Aorta (tissue), 5 donors: ENCODE measurements around the gene TIRAP. TPM values are rescaled to one million over a fixed set of nuclear protein-coding genes. Genes with fewer than 3 reads are reported as not detected.

Experiments
- ATAC-seq: fragments of 200-7000 bp; cut with Tn5 transposase; one replicate; pipeline ENCODE4 v1.9.1; 2022; ENCODE audit warnings: moderate library complexity; ENCODE audit not compliant: low FRiP score
- DNase-seq, 2 donors: peaks; one replicate each; pipeline ENCODE4 v3.0.0-alpha.2; 2020
- H3K27ac ChIP-seq, 2 donors: one replicate each; pipeline ENCODE4 v1.5.1; 2013; ENCODE audit warnings: low read length in 2 of 2, mild to moderate bottlenecking in 2 of 2, moderate library complexity in 2 of 2, control low read depth in 1 of 2, inconsistent platforms in 1 of 2, low read depth in 1 of 2
- H3K27me3 ChIP-seq, 2 donors: one replicate each; pipeline ENCODE4 v1.6.1; 2013; ENCODE audit warnings: control low read depth in 1 of 2, low read length in 1 of 2, mild to moderate bottlenecking in 1 of 2, moderate library complexity in 1 of 2; ENCODE audit not compliant: insufficient read depth in 2 of 2, control insufficient read depth in 1 of 2
- H3K36me3 ChIP-seq, 2 donors: one replicate each; pipeline ENCODE4 v1.6.1; 2013; ENCODE audit warnings: control low read depth in 1 of 2, low read length in 1 of 2, mild to moderate bottlenecking in 1 of 2; ENCODE audit not compliant: insufficient read depth in 2 of 2, control insufficient read depth in 1 of 2
- H3K4me1 ChIP-seq, 2 donors: one replicate each; pipeline ENCODE4 v1.6.1; 2013; ENCODE audit warnings: low read length in 2 of 2, control low read depth in 1 of 2, mild to moderate bottlenecking in 1 of 2, moderate library complexity in 1 of 2; ENCODE audit not compliant: insufficient read depth in 2 of 2, control insufficient read depth in 1 of 2
- H3K4me3 ChIP-seq, 2 donors: one replicate each; pipeline ENCODE4 v1.5.1; 2013; ENCODE audit warnings: low read length in 2 of 2, control low read depth in 1 of 2, mild to moderate bottlenecking in 1 of 2
- H3K9me3 ChIP-seq: one replicate; pipeline ENCODE4 v1.6.1; 2013; ENCODE audit warnings: mild to moderate bottlenecking, low read length; ENCODE audit not compliant: control insufficient read depth
- WGBS, 2 donors: extraction: QIAGEN DNeasy Blood & Tissue Kit; methylation state at CpG; one replicate each; pipeline ENCODE4 v1.1.7; 2013; 5-methylcytosine and 5-hydroxymethylcytosine counted together
- intact Hi-C, 2 donors: fragments of 100-400 bp; cut with DNase I; formaldehyde crosslinking; loops; one replicate each; pipeline versions ENCODE4 v1.14.2 to v1.15.0; 2022
- polyA plus RNA-seq, 2 donors: library from polyadenylated mRNA; stranded (reverse); fragments of 200-250 nt; gene quantifications; one replicate each; pipeline ENCODE4 v1.2.3, GENCODE V29; 2013
- total RNA-seq, 2 donors: library from RNA; stranded (reverse); fragmentation: NEBNext Ultra II Directional; extraction: Animal tissue kit (Norgen Biotek cat#: 25700); gene quantifications; one replicate each; pipeline ENCODE4 v1.2.1, GENCODE V29; 2021
- donor health status: healthy with polysubstance abuse.
- donor health status: Bipolar disorder and iron deficiency.
- donor health status: DM: no; HTN: no; CAD: no.
- donor health status: DM: no; HTN: no; CAD: no.
- donor health status: DM: yes; HTN: yes; CAD: no.

Gene TIRAP
- total and polyA plus RNA-seq, 4 donors = 4.9 to 17.3 (median 10.1) TPM

GRCh38 chr11:126331286-126331685, 48.4 kb downstream of the TIRAP start:
- no peaks in the 10 kb centered on the region for H3K27me3 ChIP-seq
- H3K4me3 ChIP-seq = no peak overlapping the region
- ATAC-seq = no peak
- peaks cover 0 to 2% of the 10 kb centered on the region in 2 donors for H3K36me3 ChIP-seq
- no peaks in the 10 kb centered on the region for H3K9me3 ChIP-seq
- no peaks in the 10 kb centered on the region for H3K4me1 ChIP-seq
- peak; percentile 21 to 51 for DNase-seq
- intact Hi-C loops = no loop called here
- WGBS, 2 donors = 96 to 97% methylated on average over 13 of the region's 13 CpGs
- H3K27ac ChIP-seq = no peak overlapping the region

DNA sequence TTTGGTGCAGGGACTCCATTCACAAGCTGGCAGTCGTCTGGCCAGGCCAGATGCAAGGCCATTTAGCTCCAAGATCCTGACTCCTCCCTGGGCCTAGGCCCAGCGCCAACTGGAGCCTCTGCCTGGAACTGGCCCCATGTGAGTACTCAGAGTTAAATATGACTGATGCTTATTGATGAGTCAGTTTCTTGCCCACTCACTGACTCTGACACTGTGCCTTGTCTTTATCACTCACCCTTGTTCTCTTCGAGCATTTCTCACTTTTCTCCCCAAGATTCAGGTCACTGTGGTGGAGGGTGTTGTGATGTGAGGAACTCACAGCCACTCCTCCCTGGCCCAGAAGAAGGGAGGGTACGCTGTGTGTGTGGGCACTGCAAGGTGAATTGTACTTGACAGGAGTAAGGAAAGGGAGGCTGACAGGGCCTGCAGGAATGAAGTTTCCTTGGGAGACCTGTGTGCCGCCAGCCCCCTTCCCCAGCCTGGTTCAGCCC, 49.4 kb downstream of the TIRAP start:
- no peaks in the 10 kb centered on the region for H3K4me1 ChIP-seq
- H3K4me3 ChIP-seq = no peak overlapping the region
- intact Hi-C loops = no loop called here
- H3K36me3 ChIP-seq = peaks cover 0 to 2% of the 10 kb centered on the region in 2 donors
- WGBS, 2 donors = 76 to 79% methylated on average over 5 of the region's 5 CpGs
- ATAC-seq (peak; percentile 45), DNase-seq (peak; percentile 71 to 90)
- H3K9me3 ChIP-seq = no peaks in the 10 kb centered on the region
- H3K27ac ChIP-seq = no peak overlapping the region
- no peaks in the 10 kb centered on the region for H3K27me3 ChIP-seq

GRCh38 chr11:126333142-126333541, 50.2 kb downstream of the TIRAP start:
- no peak overlapping the region for H3K27ac ChIP-seq
- H3K36me3 ChIP-seq = peaks cover 0 to 2% of the 10 kb centered on the region in 2 donors
- ATAC-seq = no peak
- H3K9me3 ChIP-seq = no peaks in the 10 kb centered on the region
- peak in 1 of 2 donors; percentile 7 for DNase-seq
- no peak overlapping the region for H3K4me3 ChIP-seq
- H3K4me1 ChIP-seq = no peaks in the 10 kb centered on the region
- intact Hi-C loops = no loop called here
- WGBS, 2 donors = 94 to 95% methylated on average over 7 of the region's 7 CpGs
- no peaks in the 10 kb centered on the region for H3K27me3 ChIP-seq

DNA sequence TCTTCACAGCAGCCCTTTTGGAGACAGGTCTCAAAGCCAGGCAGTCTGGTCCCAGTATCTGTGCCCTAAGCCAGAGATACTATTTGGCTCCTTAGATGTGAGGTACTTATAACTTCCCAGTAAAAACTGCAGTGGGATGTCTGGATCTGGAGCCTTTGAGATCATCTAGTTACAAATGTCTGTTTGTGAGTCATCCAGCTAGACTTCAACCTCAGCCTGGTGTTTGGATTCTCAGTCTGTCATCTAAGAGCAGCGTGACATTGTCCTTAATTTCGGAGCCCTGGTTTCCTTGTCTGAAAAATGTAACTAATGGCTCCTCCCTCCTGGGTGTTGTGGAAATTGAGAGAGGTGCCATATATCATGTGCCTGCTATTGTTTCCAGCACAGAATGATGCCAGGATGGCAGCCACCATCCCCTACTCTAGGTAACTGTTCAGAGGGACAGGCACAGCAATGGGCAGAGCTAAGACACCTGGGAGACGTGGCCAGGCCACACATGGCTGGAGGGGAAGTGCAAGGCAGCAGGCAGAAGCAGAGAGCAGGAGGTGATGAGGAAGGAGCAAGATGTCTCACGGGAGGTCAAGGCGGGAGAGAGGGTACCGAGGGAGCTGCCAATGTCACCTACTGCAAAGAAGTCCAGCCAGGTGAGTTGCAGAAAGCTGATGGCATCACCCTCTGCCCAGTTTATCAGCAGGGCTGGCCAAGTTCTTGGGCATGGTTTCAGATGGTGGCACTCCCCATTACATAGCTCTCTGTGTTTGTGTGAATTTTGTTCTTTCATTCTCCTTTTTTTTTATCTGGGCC, 52.0 kb downstream of the TIRAP start:
- Histone ChIP-seq H3K27ac (no peak overlapping the region), H3K4me1 (no peaks in the 10 kb centered on the region), H3K36me3 (peaks cover 0 to 2% of the 10 kb centered on the region in 2 donors), H3K4me3 (no peak overlapping the region), H3K27me3 (no peaks in the 10 kb centered on the region), H3K9me3 (no peaks in the 10 kb centered on the region)
- 89 to 93% methylated on average over 6 of the region's 6 CpGs for WGBS, 2 donors
- ATAC-seq (no peak), DNase-seq (peak; percentile 27 to 67)
- intact Hi-C loops = no loop called here

DNA sequence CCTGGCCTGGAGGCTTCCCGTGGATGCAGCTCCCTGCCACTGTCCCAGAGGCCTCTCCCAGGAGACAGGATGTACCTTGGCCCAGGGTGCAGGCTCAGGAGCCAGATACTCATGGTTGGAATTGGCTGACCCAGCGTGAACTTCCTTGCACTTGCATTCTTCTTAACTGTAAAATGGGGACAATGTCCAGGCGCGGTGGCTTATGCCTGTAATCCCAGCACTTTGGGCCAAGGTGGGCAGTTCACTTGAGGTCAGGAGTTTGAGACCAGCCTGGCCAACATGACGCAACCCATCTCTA, 52.5 kb downstream of the TIRAP start:
- no peak overlapping the region for H3K27ac ChIP-seq
- no peaks in the 10 kb centered on the region for H3K27me3 ChIP-seq
- H3K36me3 ChIP-seq = peaks cover 0 to 2% of the 10 kb centered on the region in 2 donors
- H3K9me3 ChIP-seq = no peaks in the 10 kb centered on the region
- DNase-seq (peak in 1 of 2 donors; percentile 26), ATAC-seq (no peak)
- no peak overlapping the region for H3K4me3 ChIP-seq
- 81 to 82% methylated on average over 5 of the region's 5 CpGs for WGBS, 2 donors
- H3K4me1 ChIP-seq = no peaks in the 10 kb centered on the region
- intact Hi-C loops = no loop called here

GRCh38 chr11:126336138-126336541, 53.2 kb downstream of the TIRAP start:
- no peaks in the 10 kb centered on the region for H3K27me3 ChIP-seq
- H3K27ac ChIP-seq = no peak overlapping the region
- no peak overlapping the region for H3K4me3 ChIP-seq
- no peaks in the 10 kb centered on the region for H3K4me1 ChIP-seq
- no peak for ATAC-seq
- intact Hi-C loops = no loop called here
- WGBS, 2 donors = 87 to 88% methylated on average over 8 of the region's 8 CpGs
- peaks cover 0 to 2% of the 10 kb centered on the region in 2 donors for H3K36me3 ChIP-seq
- DNase-seq = peak in 1 of 2 donors; percentile 6
- no peaks in the 10 kb centered on the region for H3K9me3 ChIP-seq

GRCh38 chr11:126336671-126337101, 53.8 kb downstream of the TIRAP start:
- ATAC-seq = no peak

GRCh38 chr11:126337126-126337473, 54.2 kb downstream of the TIRAP start:
- WGBS, 2 donors = 88% methylated on average over 4 of the region's 4 CpGs
- H3K4me3 ChIP-seq = no peak overlapping the region
- peaks cover 0 to 2% of the 10 kb centered on the region in 2 donors for H3K36me3 ChIP-seq
- DNase-seq (peak in 1 of 2 donors; percentile 27), ATAC-seq (no peak)
- H3K27me3 ChIP-seq = no peaks in the 10 kb centered on the region
- H3K27ac ChIP-seq = no peak overlapping the region
- intact Hi-C loops = no loop called here
- H3K9me3 ChIP-seq = no peaks in the 10 kb centered on the region
- no peaks in the 10 kb centered on the region for H3K4me1 ChIP-seq

More at GRCh38 chr11:126336671-126337101, 53.8 kb downstream of the TIRAP start:
- Histone ChIP-seq H3K4me1 (no peaks in the 10 kb centered on the region), H3K9me3 (no peaks in the 10 kb centered on the region), H3K36me3 (peaks cover 0 to 2% of the 10 kb centered on the region in 2 donors), H3K27me3 (no peaks in the 10 kb centered on the region), H3K4me3 (no peak overlapping the region), H3K27ac (no peak overlapping the region)
- 76 to 81% methylated on average over 9 of the region's 9 CpGs for WGBS, 2 donors
- peak; percentile 36 to 63 for DNase-seq
- intact Hi-C loops = no loop called here
